ENCODE data around the gene SHB.

DNA sequence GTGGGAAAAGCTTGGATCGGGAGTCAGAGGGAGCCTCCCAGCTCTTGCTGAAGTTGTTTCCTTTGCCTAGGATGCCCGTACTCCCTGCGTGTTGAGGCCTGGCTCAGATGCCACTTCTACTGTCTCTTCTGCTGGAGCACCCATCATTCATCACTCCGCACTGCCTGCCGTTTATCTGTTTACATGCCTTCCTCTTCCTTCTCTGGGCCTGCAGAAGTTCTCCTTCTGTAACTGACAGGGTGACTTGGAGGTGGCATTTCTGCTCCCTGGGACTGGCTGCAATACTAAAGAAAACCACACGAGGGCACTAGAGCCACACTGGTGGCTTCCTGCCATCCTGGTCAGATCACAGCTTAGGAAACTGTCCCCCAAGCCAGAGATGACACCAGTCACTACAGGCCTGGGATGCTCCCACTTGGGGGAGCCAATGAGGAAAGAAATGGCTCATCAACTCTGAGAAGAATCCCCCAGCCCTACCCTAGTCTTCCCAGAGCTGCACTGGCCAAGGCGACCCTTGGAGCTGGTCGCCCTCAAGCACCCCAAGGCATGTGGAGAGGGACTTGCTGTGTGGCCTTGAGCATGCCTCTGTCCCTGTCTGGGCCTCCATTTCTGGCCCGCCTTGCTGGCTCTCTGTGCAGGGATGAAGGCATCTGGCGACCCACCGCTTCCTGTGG lies 155.4 kb downstream of the SHB start:
- no peak for TF ChIP-seq SIN3A (IDR thresholded peaks at IDR 0.05; ENCODE audit: borderline replicate concordance, insufficient read depth, low read length)
- no peak for TF ChIP-seq POLR2AphosphoS5 (IDR thresholded peaks at IDR 0.05; ENCODE audit: low read depth, low read length)
- TF ChIP-seq FOXP2 (optimal IDR thresholded peaks at IDR 0.05; ENCODE audit: borderline replicate concordance, extremely low read depth, extremely low read length, insufficient read depth), result no peak
- TF ChIP-seq TAF1 (IDR thresholded peaks at IDR 0.05; ENCODE audit: borderline replicate concordance, insufficient read depth, low read length), result no peak
- TF ChIP-seq, protein P1, sequence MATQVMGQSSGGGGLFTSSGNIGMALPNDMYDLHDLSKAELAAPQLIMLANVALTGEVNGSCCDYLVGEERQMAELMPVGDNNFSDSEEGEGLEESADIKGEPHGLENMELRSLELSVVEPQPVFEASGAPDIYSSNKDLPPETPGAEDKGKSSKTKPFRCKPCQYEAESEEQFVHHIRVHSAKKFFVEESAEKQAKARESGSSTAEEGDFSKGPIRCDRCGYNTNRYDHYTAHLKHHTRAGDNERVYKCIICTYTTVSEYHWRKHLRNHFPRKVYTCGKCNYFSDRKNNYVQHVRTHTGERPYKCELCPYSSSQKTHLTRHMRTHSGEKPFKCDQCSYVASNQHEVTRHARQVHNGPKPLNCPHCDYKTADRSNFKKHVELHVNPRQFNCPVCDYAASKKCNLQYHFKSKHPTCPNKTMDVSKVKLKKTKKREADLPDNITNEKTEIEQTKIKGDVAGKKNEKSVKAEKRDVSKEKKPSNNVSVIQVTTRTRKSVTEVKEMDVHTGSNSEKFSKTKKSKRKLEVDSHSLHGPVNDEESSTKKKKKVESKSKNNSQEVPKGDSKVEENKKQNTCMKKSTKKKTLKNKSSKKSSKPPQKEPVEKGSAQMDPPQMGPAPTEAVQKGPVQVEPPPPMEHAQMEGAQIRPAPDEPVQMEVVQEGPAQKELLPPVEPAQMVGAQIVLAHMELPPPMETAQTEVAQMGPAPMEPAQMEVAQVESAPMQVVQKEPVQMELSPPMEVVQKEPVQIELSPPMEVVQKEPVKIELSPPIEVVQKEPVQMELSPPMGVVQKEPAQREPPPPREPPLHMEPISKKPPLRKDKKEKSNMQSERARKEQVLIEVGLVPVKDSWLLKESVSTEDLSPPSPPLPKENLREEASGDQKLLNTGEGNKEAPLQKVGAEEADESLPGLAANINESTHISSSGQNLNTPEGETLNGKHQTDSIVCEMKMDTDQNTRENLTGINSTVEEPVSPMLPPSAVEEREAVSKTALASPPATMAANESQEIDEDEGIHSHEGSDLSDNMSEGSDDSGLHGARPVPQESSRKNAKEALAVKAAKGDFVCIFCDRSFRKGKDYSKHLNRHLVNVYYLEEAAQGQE (IDR thresholded peaks at IDR 0.05; ENCODE audit: insufficient read depth in 1 of 2, low read depth in 2 of 2, low read length in 2 of 2), result no peak
